ENCODE data around the gene FUT2. TPM values are rescaled to one million over a fixed set of nuclear protein-coding genes. Genes with fewer than 3 reads are reported as not detected.

The FUT2 gene
- total and polyA plus RNA-seq, 2 of the 13 experiments (the other 11 are each of a cell fraction or from before 2014, with no cell fraction given), result 0.07 TPM; not detected in 1

GRCh38 chr19:48746110-48746509 is 50.3 kb downstream of the FUT2 start:
- Histone ChIP-seq H3K36me3 (replicated peaks in 1 of 2; ENCODE audit: control insufficient read depth in 1 of 2, insufficient read depth in 2 of 2, low read length in 2 of 2) (no peaks in the 10 kb centered on the region), H3K9me3 (ENCODE audit: low read length) (no peaks in the 10 kb centered on the region), H3K79me2 (ENCODE audit: insufficient read depth, low read length) (no peaks in the 10 kb centered on the region), H3K4me3 (replicated peaks in 1 of 3; ENCODE audit: insufficient read depth in 1 of 3, low read depth in 2 of 3, low read length in 3 of 3) (no peak overlapping the region), H4K20me1 (ENCODE audit: insufficient read depth, low read length) (no peaks in the 10 kb centered on the region), H3K27ac (ENCODE audit: extremely low read length, insufficient read depth, low read length) (no peak overlapping the region), H3K4me1 (ENCODE audit: insufficient read depth, low read length) (peaks cover 48% of the 10 kb centered on the region), H3K27me3 (ENCODE audit: control insufficient read depth in 1 of 2, insufficient read depth in 2 of 2, low read length in 2 of 2) (no peaks in the 10 kb centered on the region; a peak in 1 of 5 replicates), H3K4me2 (ENCODE audit: low read depth, low read length) (no peak overlapping the region), H3K9ac (ENCODE audit: insufficient read depth, low read depth, low read length) (no peak overlapping the region), H2AFZ (ENCODE audit: low read length) (no peak overlapping the region)
- no peak for FAIRE-seq
- ChIA-PET CTCF (ENCODE audit: low intra/inter-chr PET ratio, low total read pairs) (no interaction called here), POLR2A (interaction anchor here (1.4 kb wide), 1 partner anchor 14 kb away, joined by 3 read pairs; no protein-coding TSS in a partner anchor)
- no peak for ATAC-seq
- BruUV-seq (replicated peaks), result no TSS peak
- in situ Hi-C loops (cut with HindIII; ENCODE audit: extremely low pct_ligation_motif_present, low pct_unique_long_range_greater_than_20kb) (no loop called here), intact Hi-C loops (cut with micrococcal nuclease; ENCODE audit: unreplicated experiment) (no loop called here)
- no peak for TF ChIP-seq ZNF224 (CRISPR knock-in tag; IDR thresholded peaks at IDR 0.05)
- no peak for TF ChIP-seq TRAFD1 (CRISPR knock-in tag; IDR thresholded peaks at IDR 0.05; ENCODE audit: borderline replicate concordance)
- no peak for TF ChIP-seq ZNF777 (CRISPR knock-in tag; IDR thresholded peaks at IDR 0.05)
- no peak for TF ChIP-seq ZNF558 (CRISPR knock-in tag; IDR thresholded peaks at IDR 0.05; ENCODE audit: borderline replicate concordance)
- no peak for TF ChIP-seq ZNF503 (CRISPR knock-in tag; IDR thresholded peaks at IDR 0.05)
- no peak for TF ChIP-seq FOXP4 (CRISPR knock-in tag; IDR thresholded peaks at IDR 0.05)
- 92% methylated on average over 8 of the region's 8 CpGs for WGBS (ENCODE audit: low lambda C conversion rate)
- DNase-seq (ENCODE audit: low spot score), result no peak
